Thymus (tissue), 14 donors: ENCODE results near the gene WDCP. TPM values are rescaled to one million over a fixed set of nuclear protein-coding genes. Genes with fewer than 3 reads are reported as not detected.
"Not testable (repeated sequence)": the region's sequence is repeated elsewhere in the genome, so short reads cannot be mapped to it uniquely, and the experiment has no call there.

Experiments used
- DNase-seq, 9 donors: peaks; one replicate each; pipeline ENCODE4 v3.0.0-alpha.2; 2013; ENCODE audit warnings: low spot score in 9 of 9, low read depth in 6 of 9, missing footprints in 1 of 9
- H3K27ac ChIP-seq, 2 donors: one replicate each; pipeline ENCODE4 v1.5.1; 2013; ENCODE audit warnings: control low read depth in 1 of 2, low read depth in 1 of 2, low read length in 1 of 2, mild to moderate bottlenecking in 1 of 2, moderate library complexity in 1 of 2
- H3K27me3 ChIP-seq, 2 donors: one replicate each; pipeline ENCODE4 v1.5.1; 2013; ENCODE audit warnings: low read length in 1 of 2; ENCODE audit not compliant: control insufficient read depth in 2 of 2, insufficient read depth in 1 of 2
- H3K36me3 ChIP-seq, 2 donors: one replicate each; pipeline ENCODE4 v1.5.1; 2013; ENCODE audit warnings: low read length in 1 of 2, mild to moderate bottlenecking in 1 of 2, moderate library complexity in 1 of 2; ENCODE audit not compliant: control insufficient read depth in 2 of 2, insufficient read depth in 2 of 2
- H3K4me1 ChIP-seq, 2 donors: one replicate each; pipeline ENCODE4 v1.5.1; 2013; ENCODE audit warnings: low read length in 2 of 2; ENCODE audit not compliant: control insufficient read depth in 2 of 2, insufficient read depth in 2 of 2
- H3K4me3 ChIP-seq, 2 donors: one replicate each; pipeline ENCODE4 v1.5.1; 2013; ENCODE audit warnings: low read length in 2 of 2, control low read depth in 1 of 2, mild to moderate bottlenecking in 1 of 2
- H3K9me3 ChIP-seq, 2 donors: one replicate each; pipeline ENCODE4 v1.5.1; 2013; ENCODE audit warnings: low read length in 1 of 2, mild to moderate bottlenecking in 1 of 2; ENCODE audit not compliant: control insufficient read depth in 2 of 2, insufficient read depth in 1 of 2
- WGBS: extraction: QIAGEN DNeasy Blood & Tissue Kit; methylation state at CpG from one replicate; pipeline ENCODE4 v1.1.7; 2013; 5-methylcytosine and 5-hydroxymethylcytosine counted together
- long read RNA-seq, 10 donors: transcript quantifications; one replicate each; lab custom pipeline, GENCODE V29; 2026
- polyA plus RNA-seq: library from polyadenylated mRNA; stranded (reverse); fragments of 200-250 nt; gene quantifications from one replicate; pipeline ENCODE4 v1.2.3, GENCODE V29; 2013
- total RNA-seq: library from RNA; stranded (reverse); fragments of 120-200 nt; gene quantifications from one replicate; pipeline ENCODE4 v1.2.4, GENCODE V29; 2013
- donor health status: healthy.

WDCP gene
- 11.5 TPM for total RNA-seq
- 4.7 TPM for polyA plus RNA-seq
- long read RNA-seq, donor 1: 0 reads
- long read RNA-seq, donor 2, partial matches to known transcripts: 10 of 22 reads
- long read RNA-seq, donor 2, other reads (novel, unspliced or antisense): 11 of 22 reads
- long read RNA-seq, donor 3, partial matches to known transcripts: 0 of 1 reads
- long read RNA-seq, donor 3, other reads (novel, unspliced or antisense): 0 of 1 reads
- long read RNA-seq, donor 4: 0 reads
- long read RNA-seq, donor 5, partial matches to known transcripts: 10 of 11 reads
- long read RNA-seq, donor 5, other reads (novel, unspliced or antisense): 0 of 11 reads
- long read RNA-seq, donor 6: 0 reads
- long read RNA-seq, donor 7, partial matches to known transcripts: 7 of 7 reads
- long read RNA-seq, donor 7, other reads (novel, unspliced or antisense): 0 of 7 reads
- long read RNA-seq, donor 8: 0 reads
- long read RNA-seq, donor 9, partial matches to known transcripts: 6 of 7 reads
- long read RNA-seq, donor 9, other reads (novel, unspliced or antisense): 0 of 7 reads
- long read RNA-seq, donor 10, partial matches to known transcripts: 0 of 1 reads
- long read RNA-seq, donor 10, other reads (novel, unspliced or antisense): 0 of 1 reads

GRCh38 chr2:24046930-24047702 lies at the start of gene WDCP:
Gene WDCP, minus strand, starts transcription at chr2:24047391. Its CDS starts 7,897 bp downstream, at chr2:24039494.
- Histone ChIP-seq H3K4me3 (peak within 1 kb of the TSS; percentile 82 to 85), H3K27me3 (peaks cover 12 to 45% of the 10 kb centered on the region in 2 donors), H3K27ac (peak within 1 kb of the TSS in 1 of 2 donors; percentile 36), H3K9me3 (peaks cover 0 to 6% of the 10 kb centered on the region in 2 donors), H3K4me1 (peaks cover 13 to 19% of the 10 kb centered on the region in 2 donors), H3K36me3 (no peaks in the 10 kb centered on the region)
- peak; percentile 81 to 98 (median 94) for DNase-seq
- WGBS: under 1% methylated on average over 38 of the region's 38 CpGs

- not testable (repeated sequence) for H3K9me3 ChIP-seq, H3K4me1 ChIP-seq, H3K27me3 ChIP-seq, H3K27ac ChIP-seq, DNase-seq, H3K36me3 ChIP-seq, H3K4me3 ChIP-seq
- WGBS: 93% methylated on average over 17 of the region's 17 CpGs
Measured at GRCh38 chr2:24095171-24095677, 48.0 kb upstream of the WDCP start.

- not testable (repeated sequence) for H3K4me1 ChIP-seq, H3K4me3 ChIP-seq, H3K27ac ChIP-seq, H3K36me3 ChIP-seq, DNase-seq, H3K9me3 ChIP-seq, H3K27me3 ChIP-seq
- WGBS: 98% methylated on average over 5 of the region's 5 CpGs
Measured at GRCh38 chr2:24093270-24093669, 46.1 kb upstream of the WDCP start.

GRCh38 chr2:24088821-24089359 lies 41.7 kb upstream of the WDCP start:
- Histone ChIP-seq H3K36me3 (peaks cover 3 to 10% of the 10 kb centered on the region in 2 donors), H3K27me3 (no peaks in the 10 kb centered on the region), H3K4me1 (peaks cover 4 to 12% of the 10 kb centered on the region in 2 donors), H3K4me3 (no peak overlapping the region), H3K27ac (no peak overlapping the region), H3K9me3 (no peaks in the 10 kb centered on the region)
- WGBS: 65% methylated on average over 2 of the region's 2 CpGs
- no peak for DNase-seq

GRCh38 chr2:24087032-24087431 lies 39.8 kb upstream of the WDCP start:
- Histone ChIP-seq H3K27me3 (no peaks in the 10 kb centered on the region), H3K27ac (no peak overlapping the region), H3K4me3 (no peak overlapping the region), H3K9me3 (no peaks in the 10 kb centered on the region), H3K4me1 (peaks cover 9 to 19% of the 10 kb centered on the region in 2 donors), H3K36me3 (peaks cover 6 to 10% of the 10 kb centered on the region in 2 donors)
- 98% methylated on average over 3 of the region's 3 CpGs for WGBS
- no peak for DNase-seq

GRCh38 chr2:24086241-24086640 lies 39.0 kb upstream of the WDCP start:
- no peaks in the 10 kb centered on the region for H3K9me3 ChIP-seq
- H3K36me3 ChIP-seq: peaks cover 6 to 12% of the 10 kb centered on the region in 2 donors
- no peak for DNase-seq
- 96% methylated on average over 1 of the region's 1 CpG for WGBS
- no peak overlapping the region for H3K27ac ChIP-seq
- no peaks in the 10 kb centered on the region for H3K27me3 ChIP-seq
- peaks cover 9 to 19% of the 10 kb centered on the region in 2 donors for H3K4me1 ChIP-seq
- H3K4me3 ChIP-seq: no peak overlapping the region

- no peak for DNase-seq
- H3K27me3 ChIP-seq: no peaks in the 10 kb centered on the region
- peaks cover 9 to 19% of the 10 kb centered on the region in 2 donors for H3K4me1 ChIP-seq
- H3K4me3 ChIP-seq: peak overlapping the region; percentile 62 to 69
- WGBS: 45% methylated on average over 11 of the region's 11 CpGs
- H3K36me3 ChIP-seq: peaks cover 9 to 13% of the 10 kb centered on the region in 2 donors
- no peaks in the 10 kb centered on the region for H3K9me3 ChIP-seq
- peak overlapping the region in 1 of 2 donors; percentile 56 for H3K27ac ChIP-seq
Measured at GRCh38 chr2:24085200-24085489, 38.0 kb upstream of the WDCP start.

- WGBS: 2% methylated on average over 44 of the region's 44 CpGs
- Histone ChIP-seq H3K27ac (peak within 1 kb of the TSS; percentile 79 to 91), H3K4me3 (peak within 1 kb of the TSS; percentile 62 to 69), H3K9me3 (no peaks in the 10 kb centered on the region), H3K4me1 (peaks cover 9 to 19% of the 10 kb centered on the region in 2 donors), H3K36me3 (peaks cover 9 to 13% of the 10 kb centered on the region in 2 donors), H3K27me3 (no peaks in the 10 kb centered on the region)
- peak; percentile 37 to 88 (median 81) for DNase-seq
Measured at GRCh38 chr2:24084386-24085199, 37.4 kb upstream of the WDCP start, which contains the start of gene TP53I3. Gene TP53I3, minus strand, starts transcription at chr2:24084834. Its CDS starts 508 bp downstream, at chr2:24084326.
